GM12878 (cell line): ENCODE results near the gene ROM1. TPM values are rescaled to one million over a fixed set of nuclear protein-coding genes. Genes with fewer than 3 reads are reported as not detected.

Experiments
- ATAC-seq: fragments of 200-7000 bp; cut with Tn5 transposase; 3 replicates; pipeline ENCODE4 v1.9.1; 2020; ENCODE audit warnings: mild to moderate bottlenecking, moderate library complexity
- BruUV-seq: library from RNA; stranded (reverse); fragments of 400-500 nt; replicated peaks from 2 replicates; lab custom pipeline; 2021; lab: Mats Ljungman, UMichigan
- CTCF ChIA-PET: fragments of 300-600 bp; sonication (Branson Sonifier 250); formaldehyde crosslinking; extraction: SDS; loops from one replicate; lab custom pipeline; 2021; ENCODE audit warnings: inconsistent platforms; lab: Yijun Ruan, JAX
- POLR2A ChIA-PET: fragments of 350-600 bp; formaldehyde crosslinking; extraction: SDS; loops from one replicate; lab custom pipeline; 2021; ENCODE audit warnings: inconsistent platforms; lab: Charles Lee
- RAD21 ChIA-PET: fragments of 300-600 bp; sonication (Branson Sonifier 250); formaldehyde crosslinking; loops from one replicate; lab custom pipeline; 2023; ENCODE audit warnings: antibody characterized with exemption; ENCODE audit not compliant: unreplicated experiment; lab: Charles Lee
- SMC1A ChIA-PET: fragments of 300-600 bp; sonication (Branson Sonifier 250); formaldehyde crosslinking; loops from one replicate; lab custom pipeline; 2023; ENCODE audit not compliant: unreplicated experiment, uncharacterized antibody; lab: Charles Lee
- DNase-seq: peaks from one replicate; pipeline ENCODE4 v3.0.0-alpha.2; 2011; ENCODE audit warnings: low read depth, low spot score
- FAIRE-seq: peaks from 3 replicates; lab custom pipeline; 2011; peaks lifted over from hg19 to GRCh38; lab: Jason Lieb, UNC
- H2AFZ ChIP-seq: 2 replicates; pipeline ENCODE4 v1.6.0; 2011; ENCODE audit warnings: low read depth, low read length, control low read depth; ENCODE audit not compliant: control insufficient read depth
- H3K27ac ChIP-seq: 2 replicates; pipeline ENCODE4 v1.5.1; 2011; ENCODE audit warnings: control low read depth; ENCODE audit not compliant: control insufficient read depth, insufficient read depth
- H3K27me3 ChIP-seq, 2 experiments: replicated peaks in 1 of 2; 2 replicates each; pipeline versions ENCODE4 v1.6.0 to v1.6.1; 2011; ENCODE audit warnings: low read length in 1 of 2; ENCODE audit not compliant: control insufficient read depth in 2 of 2, insufficient read depth in 2 of 2
- H3K36me3 ChIP-seq, 2 experiments: 2 replicates each; pipeline ENCODE4 v1.5.1; 2011; ENCODE audit warnings: low read length in 1 of 2; ENCODE audit not compliant: control insufficient read depth in 2 of 2, insufficient read depth in 2 of 2
- H3K4me1 ChIP-seq: 2 replicates; pipeline ENCODE4 v1.6.1; 2011; ENCODE audit warnings: mild to moderate bottlenecking, low read length, moderate library complexity, mixed read lengths; ENCODE audit not compliant: control insufficient read depth, insufficient read depth
- H3K4me2 ChIP-seq: 2 replicates; pipeline ENCODE4 v1.6.0; 2011; ENCODE audit warnings: control low read depth; ENCODE audit not compliant: control insufficient read depth, insufficient read depth
- H3K4me3 ChIP-seq: fragments of 200-600 bp; sonication (generic); 2 replicates; pipeline ENCODE4 v1.5.1; 2016
- H3K79me2 ChIP-seq: 2 replicates; pipeline ENCODE4 v1.6.0; 2011; ENCODE audit warnings: low read length; ENCODE audit not compliant: control insufficient read depth, insufficient read depth
- H3K9ac ChIP-seq: 2 replicates; pipeline ENCODE4 v1.8.0; 2011; ENCODE audit warnings: low read length, control low read depth, mixed read lengths; ENCODE audit not compliant: control insufficient read depth, insufficient read depth
- H3K9me3 ChIP-seq: replicated peaks from 3 replicates; pipeline ENCODE4 v1.5.1; 2011; ENCODE audit warnings: mild to moderate bottlenecking, low read length; ENCODE audit not compliant: control insufficient read depth, insufficient read depth
- H4K20me1 ChIP-seq: 2 replicates; pipeline ENCODE4 v1.6.0; 2011; ENCODE audit not compliant: control insufficient read depth, insufficient read depth
- CBFB ChIP-seq: IDR thresholded peaks from 2 replicates; pipeline ENCODE4 v1.6.1; 2016; ENCODE audit warnings: antibody characterized with exemption, low read depth
- CTCF ChIP-seq, 3 experiments: IDR thresholded peaks in 2 of 3; conservative IDR thresholded peaks in 1 of 3; 2 replicates each; pipeline ENCODE4 v1.5.1; 2011; ENCODE audit warnings: low read depth in 3 of 3, low read length in 3 of 3, mild to moderate bottlenecking in 3 of 3, control low read depth in 2 of 3, moderate library complexity in 2 of 3, inconsistent platforms in 1 of 3, mixed read lengths in 1 of 3; ENCODE audit not compliant: control insufficient read depth in 2 of 3, insufficient read depth in 1 of 3; ENCODE audit errors: extremely low read depth in 1 of 3
- LARP7 ChIP-seq: fragments of 450-650 bp; IDR thresholded peaks from 2 replicates; pipeline ENCODE4 v1.6.1; 2017; ENCODE audit warnings: mild to moderate bottlenecking
- MEF2A ChIP-seq: IDR thresholded peaks from 2 replicates; pipeline ENCODE4 v1.6.1; 2011; ENCODE audit warnings: low read depth, mild to moderate bottlenecking, low read length, moderate library complexity; ENCODE audit not compliant: insufficient read depth
- MYB ChIP-seq: fragments of 150-350 bp; IDR thresholded peaks from 2 replicates; pipeline ENCODE4 v1.6.1; 2014; ENCODE audit warnings: mild to moderate bottlenecking, low read depth, low read length, borderline replicate concordance
- PAX5 ChIP-seq: IDR thresholded peaks from 2 replicates; pipeline ENCODE4 v1.6.1; 2011; ENCODE audit warnings: low read depth, low read length, borderline replicate concordance
- SKIL ChIP-seq: fragments of 450-650 bp; IDR thresholded peaks from 2 replicates; pipeline ENCODE4 v1.6.1; 2017; ENCODE audit warnings: mild to moderate bottlenecking, low read depth, inconsistent platforms; ENCODE audit not compliant: poor library complexity, severe bottlenecking
- YY1 ChIP-seq: IDR thresholded peaks from 2 replicates; pipeline ENCODE4 v1.6.1; 2011; ENCODE audit warnings: low read depth, mild to moderate bottlenecking, low read length
- WGBS: methylation state at CpG from one replicate; pipeline ENCODE4 v1.1.6; 2016; ENCODE audit warnings: low lambda C conversion rate; ENCODE audit not compliant: insufficient replicate concordance, insufficient coverage; ENCODE audit errors: missing lambda C conversion rate; 5-methylcytosine and 5-hydroxymethylcytosine counted together
- in situ Hi-C: fragments of 300-500 bp; cut with MboI; formaldehyde crosslinking; loops from 9 replicates; pipeline ENCODE4 v1.14.3; 2018; ENCODE audit warnings: mixed read lengths
- intact Hi-C: fragments of 100-400 bp; cut with micrococcal nuclease; formaldehyde crosslinking; loops from one replicate; pipeline ENCODE4 v1.14.2; 2022; ENCODE audit not compliant: unreplicated experiment
- polyA plus RNA-seq, 11 experiments: library from polyadenylated mRNA; depleted of rRNA in 4 of 11; unstranded in 6 of 11; stranded (reverse) in 5 of 11; fragments of >200 nt; fragmentation: Nextera tagmentation in 4 of 11; fragmentation: Illumina TruSeq in 1 of 11; extraction: Ambion mirVana in 4 of 11; extraction: Trizol in 1 of 11; gene quantifications; 1 replicate in 1 of 11; 2 replicates in 10 of 11; pipeline versions ENCODE4 v1.2.1 to v1.2.3, GENCODE V29; 2011 to 2016; ENCODE audit warnings: inconsistent platforms in 2 of 11, missing spikeins in 2 of 11, low read depth in 1 of 11
- total RNA-seq, 4 experiments: library from RNA; depleted of rRNA in 3 of 4; stranded (reverse); fragments of >200 nt in 3 of 4; fragmentation: Illumina TruSeq in 1 of 4; extraction: Trizol in 1 of 4; gene quantifications; 2 replicates each; pipeline versions ENCODE4 v1.2.1 to v1.2.3, GENCODE V29; 2013 to 2021
- TF ChIP-seq, protein P1 (sequence below): IDR thresholded peaks from 2 replicates; pipeline ENCODE4 v1.6.1; 2012; ENCODE audit warnings: improper control_type of control experiment, low read depth, low read length; ENCODE audit not compliant: insufficient replicate concordance

The ROM1 gene
- total and polyA plus RNA-seq, 10 of the 15 experiments (the other 5 are each of a cell fraction or from before 2014, with no cell fraction given), result 0.42 to 3.0 (median 1.1) TPM

DNA sequence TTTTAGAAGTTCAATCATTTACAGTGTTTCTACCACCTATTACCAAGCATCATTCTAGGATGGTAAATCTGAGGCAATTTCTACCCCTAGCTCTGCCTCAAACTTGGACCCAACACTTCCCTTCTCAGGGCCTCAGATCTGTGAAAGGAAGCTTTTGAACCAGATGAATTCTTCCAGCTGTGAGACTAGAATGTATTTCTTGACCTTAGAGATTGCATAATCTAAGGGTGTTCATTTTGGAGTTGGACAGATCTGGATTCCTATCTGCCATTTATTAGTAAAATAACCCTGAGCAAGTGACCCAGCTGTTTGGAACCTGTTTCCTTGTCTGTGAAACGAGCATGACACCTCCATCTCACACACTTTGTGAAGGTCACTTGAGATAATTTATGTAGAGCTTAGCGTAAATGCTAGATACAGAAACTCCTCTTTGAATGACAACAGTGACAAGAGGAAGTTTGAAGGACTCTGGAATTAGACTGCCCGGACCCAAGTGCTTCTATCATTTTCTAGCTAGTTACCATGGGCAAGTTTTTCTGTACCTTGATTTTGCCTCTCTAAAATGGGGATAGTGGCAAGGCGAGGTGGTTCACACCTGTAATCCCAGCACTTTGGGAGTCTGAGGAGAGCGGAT, 43.9 kb downstream of the ROM1 start:
- in situ Hi-C loops (no loop called here), intact Hi-C loops (no loop called here)
- SMC1A ChIA-PET, result interaction anchor here (0.5 to 5.0 kb wide), 5 partner anchors 8 to 232 kb away, joined by 3 to 41 read pairs (median 4); partner anchors contain the start of genes C11orf98 and CSKMT
- no peaks in the 10 kb centered on the region for H3K27me3 ChIP-seq
- RAD21 ChIA-PET, result interaction anchor here (0.7 to 1.2 kb wide), 4 partner anchors 11 to 106 kb away, joined by 3 to 5 read pairs (median 4); no protein-coding TSS in a partner anchor
- no peak overlapping the region for H3K4me2 ChIP-seq
- BruUV-seq, result no TSS peak
- no peak overlapping the region for H3K27ac ChIP-seq
- H4K20me1 ChIP-seq, result no peaks in the 10 kb centered on the region
- DNase-seq (no peak), ATAC-seq (no peak), FAIRE-seq (no peak)
- POLR2A ChIA-PET, result interaction anchor here (1.3 to 14.6 kb wide), 4 partner anchors 11 to 65 kb away, joined by 4 to 295 read pairs (median 10); partner anchors contain the start of genes C11orf98, CSKMT, GANAB and LBHD1
- no peak overlapping the region for H3K4me3 ChIP-seq
- H2AFZ ChIP-seq, result no peak overlapping the region
- no peaks in the 10 kb centered on the region for H3K9me3 ChIP-seq
- no peaks in the 10 kb centered on the region; a peak in 1 of 4 replicates for H3K36me3 ChIP-seq
- H3K79me2 ChIP-seq, result peaks cover 13% of the 10 kb centered on the region
- CTCF ChIA-PET, result interaction anchor here (0.9 to 1.2 kb wide), 5 partner anchors 17 to 192 kb away, joined by 3 to 6 read pairs (median 3); partner anchors contain the start of gene B3GAT3
- H3K9ac ChIP-seq, result no peak overlapping the region
- 60% methylated on average over 5 of the region's 5 CpGs for WGBS
- H3K4me1 ChIP-seq, result peaks cover 6% of the 10 kb centered on the region
- TF ChIP-seq CTCF (IDR thresholded peaks at IDR 0.05 in 2 of 3, conservative IDR thresholded peaks at IDR 0.05 in 1 of 3; ENCODE audit: control insufficient read depth in 2 of 3, extremely low read depth in 1 of 3, insufficient read depth in 1 of 3, low read depth in 3 of 3, low read length in 3 of 3) (no peak), MEF2A (no peak), SKIL (no peak), LARP7 (no peak), YY1 (no peak), CBFB (no peak), MYB (no peak), PAX5 (no peak)
- TF ChIP-seq, protein P1, sequence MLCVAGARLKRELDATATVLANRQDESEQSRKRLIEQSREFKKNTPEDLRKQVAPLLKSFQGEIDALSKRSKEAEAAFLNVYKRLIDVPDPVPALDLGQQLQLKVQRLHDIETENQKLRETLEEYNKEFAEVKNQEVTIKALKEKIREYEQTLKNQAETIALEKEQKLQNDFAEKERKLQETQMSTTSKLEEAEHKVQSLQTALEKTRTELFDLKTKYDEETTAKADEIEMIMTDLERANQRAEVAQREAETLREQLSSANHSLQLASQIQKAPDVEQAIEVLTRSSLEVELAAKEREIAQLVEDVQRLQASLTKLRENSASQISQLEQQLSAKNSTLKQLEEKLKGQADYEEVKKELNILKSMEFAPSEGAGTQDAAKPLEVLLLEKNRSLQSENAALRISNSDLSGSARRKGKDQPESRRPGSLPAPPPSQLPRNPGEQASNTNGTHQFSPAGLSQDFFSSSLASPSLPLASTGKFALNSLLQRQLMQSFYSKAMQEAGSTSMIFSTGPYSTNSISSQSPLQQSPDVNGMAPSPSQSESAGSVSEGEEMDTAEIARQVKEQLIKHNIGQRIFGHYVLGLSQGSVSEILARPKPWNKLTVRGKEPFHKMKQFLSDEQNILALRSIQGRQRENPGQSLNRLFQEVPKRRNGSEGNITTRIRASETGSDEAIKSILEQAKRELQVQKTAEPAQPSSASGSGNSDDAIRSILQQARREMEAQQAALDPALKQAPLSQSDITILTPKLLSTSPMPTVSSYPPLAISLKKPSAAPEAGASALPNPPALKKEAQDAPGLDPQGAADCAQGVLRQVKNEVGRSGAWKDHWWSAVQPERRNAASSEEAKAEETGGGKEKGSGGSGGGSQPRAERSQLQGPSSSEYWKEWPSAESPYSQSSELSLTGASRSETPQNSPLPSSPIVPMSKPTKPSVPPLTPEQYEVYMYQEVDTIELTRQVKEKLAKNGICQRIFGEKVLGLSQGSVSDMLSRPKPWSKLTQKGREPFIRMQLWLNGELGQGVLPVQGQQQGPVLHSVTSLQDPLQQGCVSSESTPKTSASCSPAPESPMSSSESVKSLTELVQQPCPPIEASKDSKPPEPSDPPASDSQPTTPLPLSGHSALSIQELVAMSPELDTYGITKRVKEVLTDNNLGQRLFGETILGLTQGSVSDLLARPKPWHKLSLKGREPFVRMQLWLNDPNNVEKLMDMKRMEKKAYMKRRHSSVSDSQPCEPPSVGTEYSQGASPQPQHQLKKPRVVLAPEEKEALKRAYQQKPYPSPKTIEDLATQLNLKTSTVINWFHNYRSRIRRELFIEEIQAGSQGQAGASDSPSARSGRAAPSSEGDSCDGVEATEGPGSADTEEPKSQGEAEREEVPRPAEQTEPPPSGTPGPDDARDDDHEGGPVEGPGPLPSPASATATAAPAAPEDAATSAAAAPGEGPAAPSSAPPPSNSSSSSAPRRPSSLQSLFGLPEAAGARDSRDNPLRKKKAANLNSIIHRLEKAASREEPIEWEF, result no peak
